AG04450 (cell line): ENCODE results near the gene NDUFV3. TPM values are rescaled to one million over a fixed set of nuclear protein-coding genes. Genes with fewer than 3 reads are reported as not detected.

ENCODE experiments used
- CTCF ChIA-PET: fragments of 300-600, 350-600 bp; formaldehyde crosslinking; extraction: SDS; loops from one replicate; lab custom pipeline; 2022; ENCODE audit warnings: antibody characterized with exemption, inconsistent platforms; lab: Charles Lee
- POLR2A ChIA-PET: fragments of 350-600 bp; formaldehyde crosslinking; extraction: SDS; loops from one replicate; lab custom pipeline; 2021; ENCODE audit warnings: antibody characterized with exemption, inconsistent platforms; lab: Yijun Ruan, JAX
- DNase-seq: peaks from one replicate; pipeline ENCODE4 v3.0.0-alpha.2; 2011; ENCODE audit warnings: low read depth, low spot score
- H3K27ac ChIP-seq: one replicate; pipeline ENCODE4 v1.5.1; 2012; ENCODE audit warnings: low read depth, low read length, control low read depth
- H3K27me3 ChIP-seq: one replicate; pipeline ENCODE4 v1.6.0; 2012; ENCODE audit warnings: low read length; ENCODE audit not compliant: control insufficient read depth, insufficient read depth
- H3K4me3 ChIP-seq: 2 replicates; pipeline ENCODE4 v1.5.1; 2011; ENCODE audit warnings: mild to moderate bottlenecking, low read depth, low read length, control low read depth
- H3K9me3 ChIP-seq: 2 replicates; pipeline ENCODE4 v1.5.1; 2012; ENCODE audit warnings: low read length; ENCODE audit not compliant: control insufficient read depth, insufficient read depth
- polyA plus RNA-seq: library from polyadenylated mRNA; depleted of rRNA; stranded (reverse); fragments of >200 nt; gene quantifications from 2 replicates; pipeline ENCODE4 v1.2.3, GENCODE V29; 2011
- TF ChIP-seq, protein P1 (sequence below): IDR thresholded peaks from 2 replicates; pipeline ENCODE4 v1.5.1; 2011; ENCODE audit warnings: low read depth, low read length, control low read depth, inconsistent platforms

The NDUFV3 gene
- polyA plus RNA-seq, 1 experiment: 25.9 TPM

DNA sequence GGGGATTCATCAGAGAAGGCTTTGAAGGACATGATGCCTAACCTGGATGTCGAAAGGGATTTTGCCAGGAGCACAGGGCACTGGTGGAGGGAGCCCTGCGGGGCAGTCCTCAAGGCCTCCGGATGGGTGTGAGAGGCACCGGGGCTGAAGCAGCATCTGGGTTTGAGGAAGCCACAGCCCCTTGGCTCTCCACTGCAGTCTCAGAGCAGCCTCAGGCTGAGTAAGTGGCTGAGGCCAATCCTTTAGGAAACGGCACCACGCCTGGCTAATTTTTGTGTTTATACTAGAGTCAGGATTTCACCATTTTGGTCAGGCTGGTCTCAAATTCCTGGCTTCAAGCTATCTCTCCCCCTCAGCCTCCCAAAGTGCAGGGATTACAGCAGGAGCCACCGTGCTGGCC, 20.4 kb downstream of the NDUFV3 start:
- H3K27me3 ChIP-seq: no peaks in the 10 kb centered on the region

DNA sequence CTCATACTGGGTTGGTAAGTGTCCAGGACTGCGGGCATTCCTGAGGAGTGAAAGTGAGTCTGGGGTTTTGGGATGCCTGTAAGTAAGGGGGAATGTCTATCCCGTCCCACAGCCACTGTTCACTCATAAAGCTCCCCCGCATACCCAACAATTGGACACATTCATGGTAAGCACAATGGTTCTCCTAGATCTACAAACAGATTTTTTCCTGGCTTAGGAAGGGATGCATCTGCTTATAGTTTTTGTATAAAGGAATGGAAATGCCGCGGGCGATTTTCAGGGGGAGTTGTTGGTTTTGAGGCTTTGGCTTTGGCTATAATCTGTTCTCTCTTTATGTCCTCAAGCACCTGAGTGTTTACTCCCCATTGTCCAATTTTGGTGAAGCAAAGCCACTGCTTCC, 25.2 kb downstream of the NDUFV3 start:
- CTCF ChIA-PET: no interaction called here
- TF ChIP-seq, protein P1, sequence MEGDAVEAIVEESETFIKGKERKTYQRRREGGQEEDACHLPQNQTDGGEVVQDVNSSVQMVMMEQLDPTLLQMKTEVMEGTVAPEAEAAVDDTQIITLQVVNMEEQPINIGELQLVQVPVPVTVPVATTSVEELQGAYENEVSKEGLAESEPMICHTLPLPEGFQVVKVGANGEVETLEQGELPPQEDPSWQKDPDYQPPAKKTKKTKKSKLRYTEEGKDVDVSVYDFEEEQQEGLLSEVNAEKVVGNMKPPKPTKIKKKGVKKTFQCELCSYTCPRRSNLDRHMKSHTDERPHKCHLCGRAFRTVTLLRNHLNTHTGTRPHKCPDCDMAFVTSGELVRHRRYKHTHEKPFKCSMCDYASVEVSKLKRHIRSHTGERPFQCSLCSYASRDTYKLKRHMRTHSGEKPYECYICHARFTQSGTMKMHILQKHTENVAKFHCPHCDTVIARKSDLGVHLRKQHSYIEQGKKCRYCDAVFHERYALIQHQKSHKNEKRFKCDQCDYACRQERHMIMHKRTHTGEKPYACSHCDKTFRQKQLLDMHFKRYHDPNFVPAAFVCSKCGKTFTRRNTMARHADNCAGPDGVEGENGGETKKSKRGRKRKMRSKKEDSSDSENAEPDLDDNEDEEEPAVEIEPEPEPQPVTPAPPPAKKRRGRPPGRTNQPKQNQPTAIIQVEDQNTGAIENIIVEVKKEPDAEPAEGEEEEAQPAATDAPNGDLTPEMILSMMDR: no peak
- Histone ChIP-seq H3K27me3 (peaks cover 4% of the 10 kb centered on the region), H3K9me3 (no peaks in the 10 kb centered on the region), H3K4me3 (no peak overlapping the region), H3K27ac (no peak overlapping the region)
- no peak for DNase-seq
- POLR2A ChIA-PET: no interaction called here

More for the DNA sequence above, 20.4 kb downstream of the NDUFV3 start:
- H3K27ac ChIP-seq: no peak overlapping the region
- H3K4me3 ChIP-seq: no peak overlapping the region
- no peak for DNase-seq
- H3K9me3 ChIP-seq: no peaks in the 10 kb centered on the region
- ChIA-PET CTCF (no interaction called here), POLR2A (no interaction called here)
- TF ChIP-seq, protein P1: no peak

DNA sequence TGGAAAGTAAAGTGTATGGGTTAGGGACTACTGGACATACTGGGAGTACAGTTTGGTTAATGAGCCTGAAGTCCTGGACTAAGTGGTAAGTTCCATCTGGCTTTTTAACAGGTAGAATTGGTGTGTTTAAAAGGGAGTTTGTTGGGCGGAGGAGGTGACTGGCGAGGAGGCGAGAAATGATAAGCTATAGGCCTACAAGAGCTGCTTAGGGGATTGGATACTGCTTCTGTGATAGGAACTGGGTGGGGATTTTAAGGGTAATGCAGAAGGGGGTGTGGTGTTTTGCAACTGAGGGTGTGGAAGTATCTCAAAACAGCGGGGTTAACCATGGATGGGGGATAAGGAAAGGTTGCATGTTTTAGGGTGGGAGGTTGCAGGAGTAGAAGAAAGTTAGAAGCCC, 28.8 kb downstream of the NDUFV3 start:
- DNase-seq: no peak
- no peak overlapping the region for H3K27ac ChIP-seq
- no peaks in the 10 kb centered on the region for H3K9me3 ChIP-seq
- POLR2A ChIA-PET: no interaction called here
- TF ChIP-seq, protein P1: no peak
- H3K27me3 ChIP-seq: peaks cover 4% of the 10 kb centered on the region
- CTCF ChIA-PET: interaction anchor here (0.6 kb wide), 1 partner anchor 806 kb away, joined by 11 read pairs; no protein-coding TSS in a partner anchor
- H3K4me3 ChIP-seq: no peak overlapping the region

DNA sequence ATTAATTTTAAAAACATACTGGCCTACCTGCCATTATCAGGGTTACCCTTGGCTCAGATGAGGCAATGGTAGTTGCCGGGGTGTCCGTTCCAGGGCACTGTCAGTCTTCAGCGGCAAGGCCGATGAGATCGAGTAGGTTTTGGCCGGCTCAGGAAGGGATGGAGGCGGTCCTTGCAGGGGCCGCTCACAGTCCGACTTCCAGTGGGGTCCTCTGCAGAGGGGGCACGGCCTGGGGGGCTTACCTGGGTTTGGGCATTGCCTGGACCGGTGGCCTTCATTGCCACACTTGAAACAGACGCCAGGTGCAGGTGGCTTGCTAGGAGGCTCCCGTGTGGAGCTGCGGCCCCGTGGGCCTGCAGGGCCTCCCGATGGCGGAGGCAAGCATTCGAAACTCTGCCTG, 29.8 kb downstream of the NDUFV3 start:
- Histone ChIP-seq H3K27me3 (peaks cover 4% of the 10 kb centered on the region), H3K27ac (peak overlapping the region; percentile 21), H3K9me3 (no peaks in the 10 kb centered on the region), H3K4me3 (no peak overlapping the region)
- ChIA-PET POLR2A (no interaction called here), CTCF (interaction anchor here (0.6 kb wide), 1 partner anchor 36 kb away, joined by 3 read pairs; no protein-coding TSS in a partner anchor)
- TF ChIP-seq, protein P1: no peak
- no peak for DNase-seq

DNA sequence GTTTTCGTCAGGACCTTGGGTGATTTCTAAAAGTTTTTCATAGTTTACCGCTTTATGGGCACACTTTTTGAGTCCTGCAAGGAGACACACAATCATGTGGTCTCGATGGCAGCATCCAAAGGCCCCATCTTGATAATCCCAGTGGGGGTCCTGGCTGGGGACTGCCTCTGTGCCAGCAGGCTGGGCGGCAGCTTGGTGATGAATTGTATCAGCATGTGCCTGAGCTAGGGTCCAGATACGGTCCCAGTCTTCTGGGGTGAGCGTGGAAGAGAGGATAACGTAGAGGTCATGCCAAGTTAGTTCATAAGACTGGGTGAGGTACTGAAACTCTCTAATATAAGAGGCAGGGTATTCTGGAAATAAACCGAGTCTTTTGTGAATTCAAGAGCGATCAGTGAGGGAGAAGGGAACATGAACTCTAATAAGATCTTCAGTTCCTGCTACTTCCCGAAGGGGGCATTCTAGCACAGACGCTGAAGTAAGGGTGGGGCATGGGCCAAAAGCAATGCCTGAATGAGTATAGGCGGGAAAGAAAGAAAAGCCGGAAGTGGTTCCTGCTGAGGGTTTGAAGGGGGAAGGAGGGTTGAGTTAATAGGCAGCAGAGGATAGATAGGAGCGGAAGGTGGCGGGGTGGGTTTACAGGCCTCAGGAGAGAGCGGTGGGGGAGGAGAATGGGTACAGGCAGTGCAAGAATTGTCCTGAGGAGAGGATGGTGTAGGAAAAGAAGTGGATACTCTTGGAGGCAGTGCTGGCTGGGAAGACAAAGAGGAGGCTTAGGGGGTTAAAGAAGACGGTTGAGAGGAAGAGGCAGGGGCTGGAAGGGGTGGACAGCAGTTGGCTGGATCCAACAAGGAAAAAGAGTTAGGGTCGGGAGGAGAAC, 30.7 kb downstream of the NDUFV3 start:
- CTCF ChIA-PET: interaction anchor here (0.6 kb wide), 1 partner anchor 35 kb away, joined by 3 read pairs; no protein-coding TSS in a partner anchor
- Histone ChIP-seq H3K27ac (no peak overlapping the region), H3K9me3 (no peaks in the 10 kb centered on the region), H3K4me3 (no peak overlapping the region), H3K27me3 (peaks cover 4% of the 10 kb centered on the region)
- TF ChIP-seq, protein P1: peak; percentile 86
- POLR2A ChIA-PET: no interaction called here
- DNase-seq: peak; percentile 77
